SU-DHL-6 (cell line): ENCODE measurements around the gene VSIG8.

Experiments
- EZH2phosphoT487 ChIP-seq: fragments of 200-600 bp; sonication (generic), shearing (Covaris generic); conservative IDR thresholded peaks from 2 replicates; pipeline ENCODE4 v1.6.1; 2018; ENCODE audit warnings: mild to moderate bottlenecking, antibody characterized with exemption, low read length, moderate library complexity, mixed read lengths
- TF ChIP-seq, protein P1 (sequence below): fragments of 200-600 bp; sonication (generic); IDR thresholded peaks from one replicate; pipeline ENCODE4 v1.5.1; 2017; ENCODE audit warnings: antibody characterized with exemption, mild to moderate bottlenecking, low read length, moderate library complexity; ENCODE audit not compliant: insufficient read depth, poor library complexity, severe bottlenecking

DNA sequence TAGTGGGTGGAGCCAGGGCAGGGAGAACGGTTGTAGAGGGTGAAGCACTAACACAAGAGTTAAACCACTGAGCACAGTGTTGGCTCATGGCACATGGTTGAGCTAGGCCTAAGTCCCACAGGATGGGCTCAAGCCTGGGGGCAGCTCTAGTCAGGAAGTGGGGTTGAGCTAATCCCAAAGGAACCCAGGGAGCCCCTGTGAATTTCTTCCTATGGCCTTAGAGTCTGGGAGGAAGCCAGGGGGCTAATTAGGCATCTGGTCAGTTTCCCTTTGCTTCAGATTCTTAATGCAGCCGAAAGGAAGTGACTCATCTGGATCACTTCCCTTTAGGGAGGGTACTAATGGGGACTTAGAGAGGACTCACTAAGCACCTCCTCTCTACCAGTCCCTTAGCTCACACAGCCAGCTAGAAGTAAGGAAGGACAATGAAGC is 27.4 kb upstream of the VSIG8 start:
- TF ChIP-seq, protein P1, sequence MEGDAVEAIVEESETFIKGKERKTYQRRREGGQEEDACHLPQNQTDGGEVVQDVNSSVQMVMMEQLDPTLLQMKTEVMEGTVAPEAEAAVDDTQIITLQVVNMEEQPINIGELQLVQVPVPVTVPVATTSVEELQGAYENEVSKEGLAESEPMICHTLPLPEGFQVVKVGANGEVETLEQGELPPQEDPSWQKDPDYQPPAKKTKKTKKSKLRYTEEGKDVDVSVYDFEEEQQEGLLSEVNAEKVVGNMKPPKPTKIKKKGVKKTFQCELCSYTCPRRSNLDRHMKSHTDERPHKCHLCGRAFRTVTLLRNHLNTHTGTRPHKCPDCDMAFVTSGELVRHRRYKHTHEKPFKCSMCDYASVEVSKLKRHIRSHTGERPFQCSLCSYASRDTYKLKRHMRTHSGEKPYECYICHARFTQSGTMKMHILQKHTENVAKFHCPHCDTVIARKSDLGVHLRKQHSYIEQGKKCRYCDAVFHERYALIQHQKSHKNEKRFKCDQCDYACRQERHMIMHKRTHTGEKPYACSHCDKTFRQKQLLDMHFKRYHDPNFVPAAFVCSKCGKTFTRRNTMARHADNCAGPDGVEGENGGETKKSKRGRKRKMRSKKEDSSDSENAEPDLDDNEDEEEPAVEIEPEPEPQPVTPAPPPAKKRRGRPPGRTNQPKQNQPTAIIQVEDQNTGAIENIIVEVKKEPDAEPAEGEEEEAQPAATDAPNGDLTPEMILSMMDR, result no peak
- no peak for TF ChIP-seq EZH2phosphoT487
